DND-41 (cell line): ENCODE results near the gene ANO9.

ENCODE experiments used
- CTCF ChIP-seq: IDR thresholded peaks from 2 replicates; pipeline ENCODE4 v1.5.1; 2012; ENCODE audit warnings: borderline replicate concordance, low read length, moderate library complexity, mild to moderate bottlenecking; ENCODE audit not compliant: poor library complexity, severe bottlenecking; ENCODE audit errors: extremely low read depth
- EZH2 ChIP-seq: IDR thresholded peaks from 3 replicates; pipeline ENCODE4 v1.6.1; 2012; ENCODE audit warnings: borderline replicate concordance, low read depth, mild to moderate bottlenecking, moderate library complexity, low read length, inconsistent platforms; ENCODE audit not compliant: severe bottlenecking

GRCh38 chr11:473415-473814, 31.6 kb upstream of the ANO9 start:
- no peak for TF ChIP-seq EZH2
- no peak for TF ChIP-seq CTCF
